GM18511 (cell line): ENCODE measurements around the gene LRSAM1.
A peak's percentile ranks its signal among the peaks of the same experiment; 100 is the strongest.

Experiments
- ATAC-seq: cut with Tn5 transposase; IDR thresholded peaks from one replicate; pipeline ENCODE4 v1.9.1; 2021; ENCODE audit warnings: mild to moderate bottlenecking, moderate library complexity; ENCODE audit not compliant: unreplicated experiment

LRSAM1 gene

DNA sequence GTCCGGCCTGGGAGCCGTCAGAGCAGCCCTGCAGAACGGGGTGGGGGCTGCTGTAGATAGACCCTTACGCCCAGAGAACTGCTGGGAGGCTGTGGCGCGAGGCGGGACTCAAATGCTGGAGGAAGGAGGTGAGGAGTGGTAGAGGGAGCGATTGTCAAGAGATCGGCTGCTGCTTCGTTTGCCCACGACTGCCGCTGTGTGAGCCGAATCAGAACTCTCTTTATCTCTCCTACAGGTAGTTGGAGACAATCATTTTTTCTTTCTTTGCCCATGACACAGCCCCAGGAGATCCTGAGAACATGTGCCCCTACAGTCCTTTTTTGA is 26.7 kb upstream of the LRSAM1 start:
- peak; percentile 25 for ATAC-seq

DNA sequence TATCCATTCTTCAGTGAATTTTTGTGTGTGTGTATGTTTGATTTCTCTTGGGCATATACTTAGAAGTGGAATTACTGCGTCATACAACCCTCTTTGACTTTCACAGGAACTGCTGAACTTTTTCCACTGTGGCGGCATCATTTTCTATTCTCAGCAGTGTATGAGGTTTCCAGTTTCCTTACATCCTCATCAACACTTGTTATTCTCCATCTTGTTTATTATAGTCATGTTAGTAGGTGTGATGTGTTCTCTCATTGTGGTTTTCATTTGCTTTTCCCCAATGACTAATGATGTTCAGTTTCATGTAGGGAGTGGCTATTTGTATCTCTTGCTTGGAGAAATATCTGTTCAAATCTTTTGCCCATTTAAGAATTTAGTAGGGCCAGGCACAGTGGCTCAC is 24.6 kb upstream of the LRSAM1 start:
- no peak for ATAC-seq

DNA sequence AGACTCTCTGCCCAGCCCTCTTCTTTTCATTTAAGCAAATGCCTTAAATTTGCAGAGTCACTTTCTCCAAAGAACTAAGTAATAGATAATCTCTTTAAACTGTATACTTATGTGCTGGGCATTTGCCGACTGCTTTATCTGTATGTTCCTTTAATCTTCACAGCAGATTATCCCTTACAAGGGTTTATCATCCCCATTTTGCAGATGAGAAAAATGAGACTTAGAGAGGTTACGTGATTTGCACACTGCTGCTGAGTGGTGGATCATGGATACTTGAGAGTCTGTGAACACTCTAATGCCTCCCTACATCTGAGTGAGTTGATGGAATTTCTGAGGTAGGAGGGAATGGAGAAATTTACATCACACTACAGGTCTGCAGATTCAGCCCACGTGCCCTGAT is 23.0 kb upstream of the LRSAM1 start:
- ATAC-seq: no peak

DNA sequence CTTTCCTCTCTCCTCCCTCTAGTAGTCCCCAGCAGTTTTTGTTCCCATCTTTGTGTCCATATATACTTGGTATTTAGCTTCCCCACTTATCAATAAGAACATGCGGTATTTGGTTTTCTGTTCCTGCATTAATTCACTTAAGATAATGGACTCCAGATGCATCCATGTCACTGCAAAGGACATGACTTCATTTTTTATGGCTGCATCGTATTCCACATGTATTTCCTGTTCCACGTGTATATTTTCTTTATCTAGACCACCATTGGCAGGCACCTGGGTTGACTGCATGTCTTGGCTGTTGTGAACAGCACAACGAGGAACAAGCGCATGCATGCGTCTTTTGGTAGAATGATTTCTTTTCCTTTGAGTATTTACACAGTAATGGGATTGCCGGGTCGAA is 20.9 kb upstream of the LRSAM1 start:
- no peak for ATAC-seq

DNA sequence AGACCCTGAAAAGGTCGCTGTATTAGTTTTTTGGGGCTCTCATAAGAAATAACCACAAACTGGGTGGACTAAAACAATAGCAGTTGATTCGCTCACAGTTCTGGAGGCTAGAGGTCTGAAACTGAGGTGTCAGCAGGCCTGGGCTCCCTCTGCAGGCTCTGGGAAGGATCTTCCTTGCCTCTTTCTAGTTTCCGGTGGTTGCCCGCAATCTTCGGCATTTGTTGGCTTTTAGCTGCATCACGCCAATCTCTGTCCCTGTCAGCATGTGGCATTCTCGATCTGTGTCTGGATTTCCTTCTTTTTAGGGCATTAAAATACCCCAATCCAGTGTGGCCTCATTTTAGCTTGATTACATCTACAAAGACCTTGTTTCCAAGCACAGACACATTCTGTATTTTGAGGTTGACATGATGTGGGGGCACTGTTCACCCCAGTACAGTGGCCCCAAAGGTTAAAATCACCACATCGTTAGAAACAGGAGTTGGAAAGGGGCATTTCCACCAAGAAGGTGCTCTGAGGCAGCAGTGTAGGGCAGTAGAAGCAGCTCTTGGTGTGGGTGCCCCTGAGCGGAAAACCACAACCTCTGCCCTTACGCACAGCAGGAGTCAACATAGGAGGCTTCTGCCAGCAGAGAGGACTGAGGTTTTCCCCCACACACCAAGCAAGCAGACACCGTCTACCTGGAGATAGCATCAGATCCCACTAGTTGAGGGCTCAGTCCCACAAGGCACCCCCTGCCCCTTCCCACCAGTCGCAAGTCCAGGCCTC is 13.6 kb upstream of the LRSAM1 start:
- ATAC-seq: no peak

DNA sequence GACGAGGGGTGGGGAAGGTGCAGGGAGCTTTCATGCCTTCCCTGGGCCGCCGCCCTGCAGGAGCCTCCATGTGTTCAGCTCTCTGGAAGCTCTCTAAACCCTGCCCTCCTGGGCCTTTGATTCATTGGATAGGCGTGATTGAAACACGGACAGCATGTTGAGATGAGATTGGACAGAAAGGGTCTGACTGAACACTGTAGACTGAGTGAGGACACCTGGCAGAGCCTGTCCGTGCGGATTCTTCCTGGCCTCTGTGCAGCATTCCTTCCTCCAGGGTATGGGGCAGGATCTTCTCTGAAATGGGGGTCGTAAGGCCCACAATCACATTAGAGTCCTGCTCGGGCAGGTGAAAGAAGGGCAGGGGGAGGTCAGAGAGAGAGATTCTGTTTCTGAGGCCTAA is 12.9 kb upstream of the LRSAM1 start:
- ATAC-seq: no peak

DNA sequence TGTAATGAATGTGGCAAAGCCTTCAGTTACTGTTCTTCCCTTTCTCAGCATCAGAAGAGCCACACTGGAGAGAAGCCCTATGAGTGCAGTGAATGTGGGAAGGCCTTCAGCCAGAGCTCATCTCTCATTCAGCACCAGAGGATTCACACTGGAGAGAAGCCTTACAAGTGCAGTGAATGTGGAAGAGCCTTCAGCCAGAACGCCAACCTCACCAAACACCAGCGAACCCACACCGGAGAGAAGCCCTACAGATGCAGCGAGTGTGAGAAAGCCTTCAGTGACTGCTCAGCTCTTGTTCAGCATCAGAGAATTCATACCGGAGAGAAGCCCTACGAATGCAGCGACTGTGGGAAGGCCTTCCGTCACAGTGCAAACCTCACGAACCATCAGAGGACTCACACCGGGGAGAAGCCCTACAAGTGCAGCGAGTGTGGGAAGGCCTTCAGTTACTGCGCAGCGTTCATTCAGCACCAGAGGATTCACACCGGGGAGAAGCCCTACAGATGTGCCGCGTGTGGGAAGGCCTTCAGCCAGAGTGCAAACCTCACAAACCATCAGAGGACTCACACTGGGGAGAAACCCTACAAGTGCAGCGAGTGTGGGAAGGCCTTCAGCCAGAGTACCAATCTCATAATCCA is 6.9 kb upstream of the LRSAM1 start:
- ATAC-seq: no peak

DNA sequence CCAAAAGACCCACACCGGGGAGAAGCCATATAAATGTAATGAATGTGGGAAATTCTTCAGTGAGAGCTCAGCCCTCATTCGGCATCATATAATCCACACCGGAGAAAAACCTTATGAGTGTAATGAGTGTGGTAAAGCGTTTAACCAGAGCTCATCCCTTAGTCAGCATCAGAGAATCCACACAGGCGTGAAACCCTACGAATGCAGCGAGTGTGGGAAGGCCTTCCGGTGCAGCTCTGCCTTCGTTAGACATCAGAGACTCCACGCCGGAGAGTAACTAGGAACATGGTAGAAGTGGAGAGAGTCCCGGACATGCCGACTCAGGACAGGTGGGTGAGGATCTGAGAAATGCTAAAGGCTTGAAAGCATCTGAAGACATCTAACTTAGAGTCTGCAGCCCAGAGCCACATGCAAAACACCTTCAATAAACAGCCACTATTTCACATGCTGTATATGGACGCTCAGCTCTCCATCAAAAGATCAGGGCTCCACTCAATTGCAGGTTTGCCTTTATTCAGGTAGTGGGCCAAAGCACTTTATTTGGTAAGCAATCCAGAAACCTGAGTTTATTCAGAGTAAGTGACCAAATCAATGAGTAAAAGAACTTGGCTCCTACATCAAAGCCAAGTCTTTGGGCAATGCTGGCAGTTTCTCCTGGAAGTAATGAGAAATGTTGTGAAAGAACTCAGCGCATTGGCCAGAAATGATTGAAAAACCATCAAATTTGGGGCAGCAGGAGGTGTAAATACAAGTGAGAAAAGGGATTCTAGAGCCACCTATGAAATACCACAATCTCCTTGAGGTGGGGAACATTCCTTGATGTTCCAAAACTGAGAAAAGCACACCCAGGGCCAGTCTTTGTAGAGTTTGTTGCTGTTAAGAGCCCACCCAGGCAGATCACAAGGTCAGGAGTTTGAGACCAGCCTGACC is 6.1 kb upstream of the LRSAM1 start:
- ATAC-seq: no peak

DNA sequence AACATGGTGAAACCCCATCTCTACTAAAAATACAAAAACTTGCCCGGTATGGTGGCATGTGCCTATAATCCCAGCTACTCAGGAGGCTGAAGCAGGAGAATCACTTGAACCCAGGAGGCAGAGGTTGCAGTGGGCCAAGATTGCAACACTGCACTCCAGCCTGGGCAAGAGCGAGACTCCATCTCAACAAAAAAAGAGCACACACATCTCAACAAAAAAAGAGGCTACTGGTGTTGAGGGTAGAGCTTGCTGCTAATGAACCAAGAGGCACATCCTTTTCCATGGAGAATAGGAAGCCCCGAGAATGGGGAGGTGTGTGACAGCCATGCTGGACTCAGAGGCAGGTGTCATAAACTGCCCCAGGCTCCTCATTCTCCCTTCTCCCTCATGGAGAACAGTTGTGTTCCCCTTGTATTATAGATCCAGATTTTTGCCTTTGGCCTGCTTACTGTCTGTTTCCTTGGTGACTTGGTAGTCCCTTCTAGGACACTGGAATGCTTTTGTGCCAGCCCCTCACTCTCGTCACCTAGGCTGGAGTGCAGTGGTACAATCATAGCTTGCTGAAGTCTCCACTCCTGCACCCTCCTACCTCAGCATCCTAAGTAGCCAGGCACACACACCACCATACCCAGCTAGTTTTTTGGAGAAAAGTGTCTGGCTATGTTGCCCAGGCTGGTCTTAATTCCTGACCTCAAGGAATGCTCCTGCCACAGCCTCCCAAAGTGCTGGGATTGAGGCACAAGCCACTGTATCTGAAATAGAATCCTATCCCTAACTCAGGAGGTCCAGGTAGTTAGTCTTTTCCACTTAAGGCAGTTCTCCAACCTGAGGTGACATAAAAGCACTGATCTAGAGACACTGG is 5.2 kb upstream of the LRSAM1 start:
- ATAC-seq: no peak

DNA sequence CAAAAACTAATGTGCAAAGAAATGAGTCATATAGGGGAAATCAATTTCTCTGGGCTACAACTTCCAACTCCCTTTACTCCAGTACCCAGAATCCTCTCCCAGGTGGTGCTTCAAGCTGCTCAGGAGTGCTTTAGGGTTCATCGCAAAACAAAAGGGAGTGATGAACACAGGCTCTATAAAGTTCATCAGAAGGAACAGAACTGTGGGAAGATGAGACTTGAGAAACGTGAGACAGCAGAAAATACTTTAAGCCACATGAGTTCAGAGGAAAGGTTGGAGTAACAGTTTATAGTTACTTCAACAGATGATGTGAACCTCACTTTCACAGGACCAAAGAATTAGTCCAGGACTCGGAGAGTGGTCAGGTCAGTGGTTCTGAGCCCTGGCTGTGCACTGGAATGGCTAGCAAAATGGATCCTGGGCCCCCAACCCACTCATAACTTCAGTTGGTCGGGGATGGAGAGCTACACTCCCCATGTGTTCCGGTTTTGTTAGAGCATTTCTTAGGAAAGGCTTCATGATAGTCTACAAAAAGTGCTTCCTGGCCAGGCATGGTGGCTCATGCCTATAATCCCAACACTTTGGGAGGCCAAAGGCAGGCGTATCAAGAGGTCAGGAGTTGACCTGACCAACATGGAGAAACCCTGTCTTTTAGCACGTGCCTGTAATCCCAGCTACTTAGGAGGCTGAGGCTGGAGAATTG is 4.4 kb upstream of the LRSAM1 start:
- ATAC-seq: no peak

DNA sequence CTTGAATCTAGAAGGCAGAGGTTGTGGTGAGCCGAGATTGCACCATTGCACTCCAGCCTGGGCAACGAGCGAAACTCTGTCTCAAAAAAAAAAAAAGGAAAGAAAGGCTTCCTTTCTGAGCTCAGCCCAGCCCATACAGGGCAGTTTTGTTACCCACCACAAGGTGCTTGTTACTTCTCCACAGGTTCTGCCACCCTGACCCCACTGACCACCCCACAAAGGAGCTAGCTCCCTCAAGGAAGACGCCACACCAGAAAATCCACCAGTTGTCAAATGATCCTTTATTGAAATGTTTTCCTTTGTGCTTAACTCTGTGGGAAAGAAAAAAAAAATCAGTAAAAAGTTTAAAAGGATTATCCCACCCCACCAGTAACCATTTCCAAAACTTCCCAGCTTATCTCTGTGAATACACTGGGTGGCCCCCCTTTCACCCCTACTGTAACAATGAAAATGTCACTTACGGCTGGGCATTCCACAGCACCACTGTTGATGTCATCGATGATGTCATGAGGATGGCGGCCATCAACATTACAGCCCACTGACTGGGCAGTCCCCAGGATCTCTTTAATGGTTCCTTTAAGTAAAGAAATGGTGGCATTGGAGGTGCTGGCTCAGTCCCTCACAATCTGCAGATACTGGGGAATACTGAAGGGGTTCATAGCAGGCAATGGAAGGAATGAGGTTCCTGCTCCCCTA is 3.7 kb upstream of the LRSAM1 start:
- no peak for ATAC-seq

DNA sequence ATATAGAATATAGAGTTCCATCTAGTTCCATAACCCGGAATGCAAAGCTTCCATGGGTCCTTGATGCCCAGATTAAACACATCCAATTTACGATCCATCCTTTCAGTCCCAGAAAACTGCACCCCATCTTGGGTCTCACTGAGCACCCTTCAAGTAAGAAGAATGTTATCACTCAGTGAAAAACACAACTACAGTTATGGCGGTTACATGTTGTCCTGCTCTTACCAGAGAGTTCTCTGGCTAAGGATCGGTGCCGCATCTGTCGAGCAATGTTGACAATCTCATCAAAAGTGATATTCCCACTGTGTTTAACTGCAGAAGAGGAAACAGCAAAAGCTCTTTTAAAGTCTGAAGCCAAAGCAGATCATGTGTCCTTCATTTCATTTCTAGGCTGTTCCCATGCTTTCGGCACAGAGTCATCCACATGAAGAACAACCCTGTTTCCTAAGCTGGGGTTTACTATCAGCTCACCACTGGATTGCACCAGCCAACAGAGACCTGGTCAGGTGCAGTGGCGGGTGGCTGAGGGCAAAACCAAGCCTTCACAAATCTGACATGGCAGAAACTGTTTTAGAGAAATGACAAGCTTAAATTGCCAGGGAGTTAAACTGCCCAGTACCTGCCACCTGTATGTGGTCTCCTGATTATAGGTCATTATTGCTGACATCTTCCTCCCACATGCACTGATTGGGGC is 3.1 kb upstream of the LRSAM1 start:
- no peak for ATAC-seq

DNA sequence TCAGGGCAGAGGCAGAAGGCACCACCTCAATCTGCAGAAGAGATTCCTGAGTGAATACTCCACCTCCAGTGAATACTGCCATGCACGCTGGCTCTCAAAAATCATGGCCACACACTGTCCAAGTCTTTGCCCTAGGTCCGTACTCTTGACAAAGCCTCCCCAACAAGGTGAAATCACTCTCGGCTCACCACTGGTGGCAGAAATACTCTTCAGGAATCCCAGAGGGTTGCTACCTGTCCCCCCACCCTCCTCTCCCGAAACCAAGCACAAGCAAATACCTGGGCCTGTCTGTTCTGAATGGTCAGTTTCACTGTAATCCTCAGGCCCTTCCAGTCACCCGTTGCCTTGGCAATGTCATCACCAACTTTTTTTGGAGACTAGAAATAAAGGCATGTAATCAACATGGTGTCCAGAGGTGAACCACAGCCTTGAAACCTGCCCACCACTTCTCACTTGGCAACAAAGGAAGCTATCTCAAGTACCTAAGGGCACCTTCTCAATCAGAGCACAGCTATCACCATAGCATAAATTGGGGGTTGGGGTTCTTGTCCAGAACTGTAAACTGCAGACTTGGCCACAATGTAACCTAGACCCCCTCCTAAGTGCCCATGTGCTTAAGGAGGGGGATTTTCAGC is 1.9 kb upstream of the LRSAM1 start:
- ATAC-seq: no peak

DNA sequence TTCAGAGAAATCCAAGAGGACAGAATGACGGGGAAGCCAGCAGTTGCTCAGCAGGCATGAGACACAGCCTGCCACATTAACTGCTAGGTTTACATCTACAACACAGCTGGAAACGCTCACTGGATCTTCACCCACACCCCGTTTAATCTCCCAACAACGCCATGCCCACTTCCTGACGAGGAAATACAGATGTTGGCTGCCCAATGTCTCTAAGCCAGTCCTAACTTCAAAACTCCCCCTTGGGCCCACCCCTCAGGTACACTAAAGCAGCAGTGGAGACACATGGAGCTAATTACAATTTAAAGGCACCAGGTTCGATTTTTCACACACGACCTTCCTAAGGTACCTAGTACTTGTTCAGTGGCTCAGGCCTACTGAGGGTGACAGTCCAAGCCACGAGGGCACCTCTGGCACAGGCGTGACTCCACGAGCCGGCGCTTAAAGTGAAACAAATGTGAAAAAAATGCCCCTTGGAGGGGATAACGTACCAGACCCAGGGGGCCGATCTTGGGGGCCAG is 1.0 kb upstream of the LRSAM1 start:
- no peak for ATAC-seq

DNA sequence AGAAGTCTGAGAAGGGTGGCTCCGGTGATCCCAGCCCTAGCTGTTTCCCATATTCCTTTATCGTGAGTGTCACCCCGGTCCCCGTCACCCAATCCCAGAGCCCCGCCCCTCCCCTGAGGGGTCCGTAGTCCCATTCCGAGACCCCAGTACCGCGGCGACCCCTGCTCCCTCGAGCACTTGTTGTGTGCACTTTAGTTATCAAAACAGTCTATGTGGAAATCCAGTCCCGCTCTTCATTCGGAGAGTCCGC is 223 bp downstream of the LRSAM1 start:
- ATAC-seq: peak; percentile 24

DNA sequence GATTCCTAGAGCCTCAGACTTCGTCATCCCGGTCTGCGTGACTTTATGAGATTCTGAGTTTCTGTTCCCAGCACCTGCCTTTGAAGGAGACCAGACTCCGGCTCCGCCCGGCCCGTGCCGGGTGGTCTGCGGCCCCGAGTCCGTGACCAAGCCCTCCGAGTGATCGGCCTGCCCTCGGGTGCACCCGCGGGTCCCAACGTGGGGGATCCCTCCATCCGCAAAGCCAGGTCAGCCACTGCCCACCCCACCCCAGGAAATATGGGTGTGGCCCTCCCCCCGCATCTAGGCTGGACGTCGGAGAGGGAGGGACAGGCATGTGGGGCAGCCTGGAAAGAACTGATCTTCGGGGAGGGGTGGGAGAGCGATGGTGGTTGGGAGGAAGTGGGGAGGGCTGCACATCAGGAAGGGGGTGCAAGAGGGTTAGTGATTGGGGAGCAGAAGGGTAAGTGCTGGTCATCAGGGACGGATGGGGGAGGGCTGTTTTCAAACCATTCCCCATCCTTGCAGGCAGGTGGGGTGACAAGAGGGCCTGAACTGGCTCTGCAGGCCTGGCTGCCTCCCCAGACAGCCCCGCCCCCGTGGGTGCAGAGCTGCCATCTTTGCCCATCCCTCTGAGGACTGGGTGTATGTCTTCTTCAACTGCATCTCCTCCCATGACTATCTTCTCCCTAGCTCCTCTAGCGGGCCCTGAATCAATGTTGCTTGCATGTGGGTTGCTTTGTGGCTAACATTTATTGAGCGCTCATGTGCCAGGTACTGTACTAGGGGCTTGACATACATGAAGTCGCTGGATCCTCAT is 747 bp downstream of the LRSAM1 start:
- peak; percentile 4 for ATAC-seq

DNA sequence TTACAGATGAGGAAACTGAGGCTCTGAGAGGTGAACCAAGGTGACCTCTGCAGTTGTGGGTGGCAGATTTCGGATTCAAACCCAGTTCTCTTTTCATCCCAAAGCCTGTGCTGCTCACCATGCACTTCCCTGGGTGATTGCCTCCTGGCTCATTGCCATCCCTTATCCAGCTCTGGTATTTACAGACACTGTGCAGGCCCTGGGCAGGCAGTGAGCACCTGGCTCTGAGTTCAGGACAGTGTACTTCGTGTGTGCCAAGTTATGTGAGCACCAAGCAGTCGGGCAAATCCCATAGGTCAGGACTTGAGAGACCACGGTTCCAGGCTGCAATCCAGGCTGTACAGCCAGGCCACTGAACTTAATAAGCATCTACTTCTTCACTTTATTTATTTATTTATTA is 1.4 kb downstream of the LRSAM1 start:
- no peak for ATAC-seq
